Left ventricle myocardium inferior (tissue), 1 donor: ENCODE measurements around the gene TMEM243. TPM values are rescaled to one million over a fixed set of nuclear protein-coding genes. Genes with fewer than 3 reads are reported as not detected.
"Not testable (repeated sequence)": the region's sequence is repeated elsewhere in the genome, so short reads cannot be mapped to it uniquely, and the experiment has no call there.

Experiments
- DNase-seq: peaks from one replicate; pipeline ENCODE4 v3.0.0-alpha.2; 2020
- H3K27ac ChIP-seq: fragments of 200-600 bp; replicated peaks from 2 replicates; pipeline ENCODE4 v1.8.0; 2021
- H3K27me3 ChIP-seq: fragments of 200-600 bp; 2 replicates; pipeline ENCODE4 v1.8.0; 2021; ENCODE audit warnings: low read depth
- H3K36me3 ChIP-seq: fragments of 200-600 bp; 2 replicates; pipeline ENCODE4 v1.8.0; 2021
- H3K4me1 ChIP-seq: fragments of 200-600 bp; 2 replicates; pipeline ENCODE4 v1.8.0; 2021
- H3K4me3 ChIP-seq: fragments of 200-600 bp; 2 replicates; pipeline ENCODE4 v1.8.0; 2021; ENCODE audit warnings: mild to moderate bottlenecking, moderate library complexity
- H3K9me3 ChIP-seq: fragments of 200-600 bp; replicated peaks from 2 replicates; pipeline ENCODE4 v1.8.0; 2021
- intact Hi-C: fragments of 100-400 bp; cut with micrococcal nuclease; formaldehyde crosslinking; loops from one replicate; pipeline ENCODE4 v1.11.0; 2022
- total RNA-seq: library from RNA; stranded (reverse); fragmentation: NEBNext Ultra II Directional; extraction: Animal tissue kit (Norgen Biotek cat#: 25700); gene quantifications from one replicate; pipeline ENCODE4 v1.2.1, GENCODE V29; 2021
- TF ChIP-seq, protein P1 (sequence below): fragments of 200-600 bp; IDR thresholded peaks from 2 replicates; pipeline ENCODE4 v1.8.0; 2021; ENCODE audit warnings: antibody characterized with exemption, mild to moderate bottlenecking, borderline replicate concordance
- donor health status: DM: no; HTN: yes; CAD: no; lungs with severe emphysema.

The TMEM243 gene
- total RNA-seq, 1 donor from 2014 or later = 4.4 TPM

DNA sequence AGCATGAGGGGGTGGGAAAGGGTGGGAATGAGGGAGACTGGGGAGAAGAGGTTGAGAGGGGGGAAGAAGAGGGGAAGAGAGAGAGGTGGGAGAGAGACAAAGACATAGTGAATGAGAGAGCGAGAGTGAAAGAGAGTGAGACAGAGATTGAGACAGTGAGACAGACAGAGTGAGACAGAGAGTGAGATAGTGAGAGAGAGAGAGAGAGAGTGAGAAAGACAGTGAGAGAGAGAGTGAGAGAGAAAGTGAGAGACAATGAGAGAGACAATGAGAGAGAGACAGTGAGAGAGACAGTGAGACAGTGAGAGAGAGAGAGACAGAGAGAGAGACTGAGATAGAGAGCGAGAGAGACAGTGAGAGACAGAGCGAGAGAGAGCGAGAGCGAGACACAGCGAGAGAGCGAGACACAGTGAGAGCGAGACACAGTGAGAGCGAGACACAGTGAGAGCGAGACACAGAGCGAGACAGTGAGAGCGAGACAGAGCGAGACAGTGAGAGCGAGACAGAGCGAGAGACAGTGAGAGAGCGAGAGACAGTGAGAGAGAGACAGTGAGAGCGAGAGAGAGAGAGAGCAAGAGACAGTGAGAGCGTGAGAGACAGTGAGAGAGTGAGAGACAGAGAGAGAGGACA, 10.1 kb downstream of the TMEM243 start:
- Histone ChIP-seq H3K9me3 (peaks cover 26% of the 10 kb centered on the region), H3K27ac (no peak overlapping the region), H3K36me3 (peaks cover 12% of the 10 kb centered on the region), H3K27me3 (no peaks in the 10 kb centered on the region), H3K4me1 (peaks cover 26% of the 10 kb centered on the region), H3K4me3 (no peak overlapping the region)
- TF ChIP-seq, protein P1, sequence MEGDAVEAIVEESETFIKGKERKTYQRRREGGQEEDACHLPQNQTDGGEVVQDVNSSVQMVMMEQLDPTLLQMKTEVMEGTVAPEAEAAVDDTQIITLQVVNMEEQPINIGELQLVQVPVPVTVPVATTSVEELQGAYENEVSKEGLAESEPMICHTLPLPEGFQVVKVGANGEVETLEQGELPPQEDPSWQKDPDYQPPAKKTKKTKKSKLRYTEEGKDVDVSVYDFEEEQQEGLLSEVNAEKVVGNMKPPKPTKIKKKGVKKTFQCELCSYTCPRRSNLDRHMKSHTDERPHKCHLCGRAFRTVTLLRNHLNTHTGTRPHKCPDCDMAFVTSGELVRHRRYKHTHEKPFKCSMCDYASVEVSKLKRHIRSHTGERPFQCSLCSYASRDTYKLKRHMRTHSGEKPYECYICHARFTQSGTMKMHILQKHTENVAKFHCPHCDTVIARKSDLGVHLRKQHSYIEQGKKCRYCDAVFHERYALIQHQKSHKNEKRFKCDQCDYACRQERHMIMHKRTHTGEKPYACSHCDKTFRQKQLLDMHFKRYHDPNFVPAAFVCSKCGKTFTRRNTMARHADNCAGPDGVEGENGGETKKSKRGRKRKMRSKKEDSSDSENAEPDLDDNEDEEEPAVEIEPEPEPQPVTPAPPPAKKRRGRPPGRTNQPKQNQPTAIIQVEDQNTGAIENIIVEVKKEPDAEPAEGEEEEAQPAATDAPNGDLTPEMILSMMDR = no peak
- intact Hi-C loops = no loop called here
- no peak for DNase-seq

DNA sequence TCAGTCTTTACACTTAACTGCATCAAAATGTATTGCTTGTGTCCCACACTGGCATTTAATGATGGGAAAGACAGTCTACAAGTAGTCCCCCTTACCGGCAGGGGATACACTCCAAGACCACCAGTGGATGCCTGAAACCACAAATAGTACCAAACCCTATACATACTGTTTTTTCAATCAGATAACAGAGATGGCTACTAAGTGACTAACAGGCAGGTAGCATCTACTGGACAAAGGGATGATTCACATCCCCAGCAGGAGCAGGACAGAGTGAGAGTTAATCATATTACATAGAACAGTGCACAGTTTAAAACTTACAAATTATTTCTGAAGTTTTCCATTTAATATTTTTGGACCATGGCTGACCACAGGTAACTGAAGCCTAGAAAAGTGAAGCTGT, 13.2 kb downstream of the TMEM243 start:
- H3K4me3 ChIP-seq = no peak overlapping the region
- TF ChIP-seq, protein P1 = no peak
- peaks cover 28% of the 10 kb centered on the region for H3K9me3 ChIP-seq
- no peak for DNase-seq
- H3K36me3 ChIP-seq = peaks cover 12% of the 10 kb centered on the region
- intact Hi-C loops = no loop called here
- peaks cover 13% of the 10 kb centered on the region for H3K4me1 ChIP-seq
- H3K27ac ChIP-seq = no peak overlapping the region
- no peaks in the 10 kb centered on the region for H3K27me3 ChIP-seq

DNA sequence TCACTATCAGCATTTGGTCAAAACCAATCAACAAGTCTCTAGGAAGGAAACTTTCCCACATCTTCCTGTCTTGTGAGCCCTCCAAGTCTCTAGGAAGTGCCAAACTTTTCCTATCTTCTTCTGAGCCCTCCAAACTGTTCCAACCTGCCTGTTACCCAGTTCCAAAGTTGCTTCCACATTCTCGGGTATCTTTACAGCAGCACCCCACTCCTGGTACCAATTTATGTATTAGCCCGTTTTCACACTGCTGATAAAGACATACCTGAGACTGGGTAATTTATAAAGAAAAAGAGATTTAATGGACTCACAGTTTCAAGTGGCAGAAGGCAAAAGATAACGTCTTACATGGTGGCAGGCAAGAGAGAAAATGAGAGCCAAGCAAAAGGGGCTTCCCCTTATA, 13.8 kb downstream of the TMEM243 start:
- intact Hi-C loops, DNase-seq, H3K4me3 ChIP-seq, H3K27me3 ChIP-seq, H3K27ac ChIP-seq: not testable (repeated sequence)
- Histone ChIP-seq H3K4me1 (peaks cover 17% of the 10 kb centered on the region), H3K36me3 (peaks cover 12% of the 10 kb centered on the region), H3K9me3 (peaks cover 28% of the 10 kb centered on the region)

DNA sequence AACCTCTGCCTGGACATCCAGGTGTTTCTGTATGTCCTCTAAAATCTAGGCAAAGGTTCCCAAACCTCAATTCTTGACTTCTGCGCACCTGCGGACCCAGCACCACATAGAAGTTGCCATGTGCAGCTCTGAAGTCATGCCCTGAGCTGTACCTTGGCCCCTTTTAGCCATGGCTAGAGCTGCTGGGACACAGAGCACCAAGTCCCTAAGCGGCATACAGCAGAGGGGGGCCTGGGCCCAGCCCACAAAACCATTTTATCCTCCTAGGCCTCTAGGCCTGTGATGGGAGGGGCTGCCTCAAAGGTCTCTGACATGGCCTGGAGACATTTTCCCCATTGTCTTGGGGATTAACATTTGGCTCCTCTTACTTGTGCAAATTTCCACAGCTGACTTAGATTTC, 14.6 kb downstream of the TMEM243 start:
- Histone ChIP-seq H3K27ac (no peak overlapping the region), H3K36me3 (peaks cover 12% of the 10 kb centered on the region), H3K4me3 (no peak overlapping the region), H3K9me3 (peaks cover 28% of the 10 kb centered on the region), H3K4me1 (peaks cover 23% of the 10 kb centered on the region), H3K27me3 (no peaks in the 10 kb centered on the region)
- intact Hi-C loops = no loop called here
- TF ChIP-seq, protein P1 = no peak
- no peak for DNase-seq

DNA sequence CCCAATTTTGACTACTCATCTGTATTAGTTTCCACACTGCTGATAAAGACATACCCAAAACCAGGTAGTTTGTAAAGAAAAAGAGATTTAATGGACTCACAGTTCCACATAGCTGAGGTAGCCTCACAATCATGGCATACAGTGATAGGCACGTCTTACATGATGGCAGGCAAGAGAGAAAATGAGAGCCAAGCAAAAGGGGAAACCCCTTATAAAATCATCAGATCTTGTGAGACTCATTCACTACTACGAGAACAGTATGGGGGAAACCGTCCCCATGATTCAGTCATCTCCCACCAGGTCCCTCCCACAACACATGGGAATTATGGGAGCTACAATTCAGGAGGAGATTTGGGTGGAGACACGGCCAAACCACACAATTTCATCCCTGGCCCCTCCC, 15.6 kb downstream of the TMEM243 start:
- H3K27me3 ChIP-seq, intact Hi-C loops, H3K4me3 ChIP-seq, H3K27ac ChIP-seq, DNase-seq: not testable (repeated sequence)
- H3K4me1 ChIP-seq = peaks cover 31% of the 10 kb centered on the region
- H3K9me3 ChIP-seq = peaks cover 28% of the 10 kb centered on the region
- peaks cover 12% of the 10 kb centered on the region for H3K36me3 ChIP-seq

DNA sequence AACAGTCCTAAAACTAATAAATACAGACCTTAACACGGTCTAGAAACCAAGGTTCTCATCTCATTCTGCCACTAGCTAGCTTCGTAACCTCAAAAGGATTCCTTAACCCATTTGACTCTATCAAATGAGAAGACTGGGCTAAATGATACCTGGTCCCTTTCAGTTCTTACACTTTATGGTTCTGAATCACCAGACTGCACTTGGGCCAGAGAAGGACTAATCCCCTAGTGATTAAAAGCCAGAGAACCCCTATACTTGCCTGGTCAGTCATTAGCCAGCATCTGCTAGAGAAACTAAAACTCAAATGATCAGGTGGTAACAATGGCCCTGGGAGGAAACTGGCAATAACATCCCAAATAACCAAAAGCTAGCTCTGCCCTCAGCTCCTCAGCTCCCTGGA, 16.8 kb downstream of the TMEM243 start:
- H3K27me3 ChIP-seq = no peaks in the 10 kb centered on the region
- intact Hi-C loops = no loop called here
- H3K27ac ChIP-seq = peak overlapping the region; percentile 7
- no peak for DNase-seq
- H3K4me1 ChIP-seq = peaks cover 33% of the 10 kb centered on the region
- peaks cover 28% of the 10 kb centered on the region for H3K9me3 ChIP-seq
- TF ChIP-seq, protein P1 = no peak
- H3K36me3 ChIP-seq = peaks cover 21% of the 10 kb centered on the region
- no peak overlapping the region for H3K4me3 ChIP-seq
